OCI-LY3 (cell line): ENCODE measurements around the gene CAPZB.

Experiments
- EZH2phosphoT487 ChIP-seq: fragments of 200-600 bp; shearing (Covaris generic); IDR thresholded peaks from 2 replicates; pipeline ENCODE4 v1.6.1; 2018; ENCODE audit warnings: antibody characterized with exemption, mixed run types, low read depth
- TF ChIP-seq, protein P1 (sequence below): fragments of 200-600, 300-600 bp; sonication (generic); IDR thresholded peaks from 2 replicates; pipeline ENCODE4 v1.5.1; 2014; ENCODE audit warnings: antibody characterized with exemption, low read length, low read depth

DNA sequence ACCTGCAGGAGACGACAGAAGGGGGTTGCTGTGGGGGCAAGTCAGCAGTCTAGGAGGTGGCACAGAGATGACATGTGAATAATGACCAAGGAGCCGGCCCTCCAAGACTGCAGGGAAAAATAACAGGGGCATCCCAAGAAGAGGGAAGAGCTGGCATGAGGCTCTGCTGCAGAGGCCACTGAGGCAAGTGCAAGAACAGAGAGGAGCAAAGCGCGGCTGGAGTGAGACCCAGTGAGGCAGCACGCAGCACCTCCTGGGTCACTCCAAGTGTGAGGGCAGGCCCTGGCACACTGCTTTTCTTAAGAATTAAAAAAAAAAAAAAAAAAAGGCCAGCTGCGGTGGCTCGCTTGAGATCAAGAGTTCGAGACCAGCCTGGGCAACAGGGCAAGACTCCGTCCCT, 93.1 kb downstream of the CAPZB start:
- TF ChIP-seq, protein P1, sequence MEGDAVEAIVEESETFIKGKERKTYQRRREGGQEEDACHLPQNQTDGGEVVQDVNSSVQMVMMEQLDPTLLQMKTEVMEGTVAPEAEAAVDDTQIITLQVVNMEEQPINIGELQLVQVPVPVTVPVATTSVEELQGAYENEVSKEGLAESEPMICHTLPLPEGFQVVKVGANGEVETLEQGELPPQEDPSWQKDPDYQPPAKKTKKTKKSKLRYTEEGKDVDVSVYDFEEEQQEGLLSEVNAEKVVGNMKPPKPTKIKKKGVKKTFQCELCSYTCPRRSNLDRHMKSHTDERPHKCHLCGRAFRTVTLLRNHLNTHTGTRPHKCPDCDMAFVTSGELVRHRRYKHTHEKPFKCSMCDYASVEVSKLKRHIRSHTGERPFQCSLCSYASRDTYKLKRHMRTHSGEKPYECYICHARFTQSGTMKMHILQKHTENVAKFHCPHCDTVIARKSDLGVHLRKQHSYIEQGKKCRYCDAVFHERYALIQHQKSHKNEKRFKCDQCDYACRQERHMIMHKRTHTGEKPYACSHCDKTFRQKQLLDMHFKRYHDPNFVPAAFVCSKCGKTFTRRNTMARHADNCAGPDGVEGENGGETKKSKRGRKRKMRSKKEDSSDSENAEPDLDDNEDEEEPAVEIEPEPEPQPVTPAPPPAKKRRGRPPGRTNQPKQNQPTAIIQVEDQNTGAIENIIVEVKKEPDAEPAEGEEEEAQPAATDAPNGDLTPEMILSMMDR, result no peak
- no peak for TF ChIP-seq EZH2phosphoT487
